HG03521 (cell line): ENCODE measurements around the gene ZNF311.
A peak's percentile ranks its signal among the peaks of the same experiment; 100 is the strongest.
"Not testable (repeated sequence)": the region's sequence is repeated elsewhere in the genome, so short reads cannot be mapped to it uniquely, and the experiment has no call there.

Experiments
- ATAC-seq: cut with Tn5 transposase; IDR thresholded peaks from one replicate; pipeline ENCODE4 v1.9.1; 2021; ENCODE audit warnings: mild to moderate bottlenecking, moderate library complexity; ENCODE audit not compliant: unreplicated experiment

Gene ZNF311

GRCh38 chr6:28956331-28956730 is 48.8 kb downstream of the ZNF311 start:
- no peak for ATAC-seq

GRCh38 chr6:28953585-28954258 is 51.4 kb downstream of the ZNF311 start:
- ATAC-seq, result no peak

DNA sequence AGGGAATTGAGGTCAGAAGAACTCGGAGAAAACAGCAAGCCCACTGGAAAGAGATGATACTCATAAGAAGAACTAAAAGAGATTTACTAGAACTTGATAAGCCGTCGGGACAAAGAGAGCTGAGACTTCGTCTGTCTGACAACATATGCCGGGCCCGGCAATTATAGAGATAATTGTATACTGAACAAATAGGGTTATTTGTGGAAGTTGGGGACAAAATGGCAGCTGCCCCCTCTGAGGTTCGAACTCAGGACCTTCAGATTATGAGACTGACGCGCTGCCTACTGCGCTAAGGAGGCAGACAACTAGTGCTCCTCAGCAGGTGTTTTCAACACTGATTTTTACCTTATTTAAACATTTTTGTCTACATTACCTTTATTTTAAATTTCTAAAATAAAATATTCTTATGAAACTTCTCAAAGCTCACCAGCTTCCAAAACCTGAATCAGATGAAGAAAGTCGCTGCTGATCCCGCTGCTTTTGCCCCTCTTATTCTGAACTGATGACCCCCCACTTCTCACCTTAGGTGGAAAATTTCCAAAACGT is 52.0 kb downstream of the ZNF311 start:
- peak; percentile 73 for ATAC-seq

GRCh38 chr6:28949656-28950195 is 55.4 kb downstream of the ZNF311 start:
- ATAC-seq, result not testable (repeated sequence)

DNA sequence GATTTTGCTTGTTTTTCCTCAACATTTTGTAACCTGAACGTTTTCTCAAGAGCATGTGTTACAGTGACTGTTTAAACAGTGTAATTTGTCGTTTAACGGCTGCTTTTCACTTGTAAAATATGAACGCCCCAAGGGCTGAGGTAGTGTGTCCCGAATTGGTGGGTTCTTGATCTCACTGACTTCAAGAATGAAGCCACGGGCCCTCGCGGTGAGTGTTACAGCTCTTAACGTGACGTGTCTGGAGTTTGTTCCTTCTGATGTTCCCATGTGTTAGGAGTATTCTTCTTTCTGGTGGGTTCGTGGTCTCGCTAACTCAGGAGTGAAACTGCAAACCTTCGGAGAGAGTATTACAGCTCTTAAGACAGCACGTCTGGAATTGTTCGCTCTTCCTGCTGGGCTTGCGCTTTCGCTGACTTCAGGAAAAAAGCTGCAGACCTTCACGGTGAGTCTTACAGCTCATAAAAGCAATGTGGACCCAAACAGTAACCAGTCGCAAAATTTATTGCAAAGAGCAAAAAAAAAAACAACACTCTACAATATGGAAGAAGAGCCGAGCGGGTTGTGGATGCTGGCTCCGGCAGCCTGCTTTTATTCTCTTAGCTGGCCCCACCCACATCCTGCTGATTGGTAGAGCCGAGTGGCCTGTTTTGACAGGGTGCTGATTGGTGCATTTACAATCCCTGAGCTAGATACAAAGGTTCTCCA is 56.2 kb downstream of the ZNF311 start:
- no peak for ATAC-seq

GRCh38 chr6:28947831-28948270 is 57.3 kb downstream of the ZNF311 start:
- no peak for ATAC-seq

DNA sequence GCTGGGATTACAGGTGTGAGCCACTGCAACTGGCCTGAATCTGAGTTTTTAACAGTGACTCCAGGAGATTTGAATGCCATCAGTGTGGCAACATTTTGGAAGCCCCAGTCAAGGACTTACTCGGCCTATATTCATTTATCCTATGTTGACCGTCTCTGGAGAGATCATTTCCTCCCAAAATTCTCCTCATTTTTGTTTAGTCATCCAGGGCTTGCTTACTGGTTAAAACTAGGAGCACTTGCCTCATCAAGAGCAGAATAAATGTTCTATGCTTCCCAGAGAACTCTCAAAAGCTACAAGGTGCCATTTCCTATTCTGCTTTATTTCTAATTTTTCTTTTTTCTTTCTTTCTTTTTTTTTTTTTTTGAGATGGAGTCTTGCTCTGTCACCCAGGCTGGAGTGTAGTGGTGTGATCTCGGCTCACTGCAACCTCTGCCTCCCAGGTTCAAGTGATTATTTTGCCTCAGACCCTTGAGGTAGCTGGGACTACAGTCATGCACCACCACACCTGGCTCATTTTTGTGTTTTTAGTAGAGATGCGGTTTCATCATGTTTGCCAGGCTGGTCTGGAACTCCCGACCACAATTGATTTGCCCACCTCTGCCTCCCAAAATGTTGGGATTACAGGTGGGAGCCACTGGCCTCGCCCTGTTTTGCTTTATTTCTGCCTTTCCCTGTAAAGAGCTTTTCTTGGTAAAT is 57.9 kb downstream of the ZNF311 start:
- ATAC-seq, result no peak

DNA sequence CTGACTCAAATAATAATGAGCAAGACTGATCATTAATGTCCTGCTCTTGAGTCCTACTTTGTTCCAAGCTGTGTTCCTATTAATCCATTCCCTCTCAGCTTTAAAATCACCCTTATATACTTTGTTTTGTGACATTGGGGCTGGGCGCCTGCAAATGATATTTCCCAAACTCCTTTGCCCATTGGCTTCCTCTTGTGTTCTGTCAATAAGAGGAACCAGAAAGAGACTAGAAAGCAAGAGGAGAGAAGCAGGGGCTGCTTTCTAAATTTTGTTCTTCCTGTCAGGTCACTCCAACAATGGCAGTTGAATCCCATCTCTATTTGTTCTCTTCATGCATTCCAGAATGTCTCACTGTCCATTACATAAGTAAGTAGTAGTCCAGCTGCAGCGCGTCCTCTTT is 59.8 kb downstream of the ZNF311 start:
- no peak for ATAC-seq
